HEK293 (cell line): ENCODE measurements around the gene NUSAP1.
"Not testable (repeated sequence)": the region's sequence is repeated elsewhere in the genome, so short reads cannot be mapped to it uniquely, and the experiment has no call there.

Experiments
- CTCF ChIA-PET: fragments of 350-600 bp; formaldehyde crosslinking; extraction: SDS; loops from one replicate; lab custom pipeline; 2021; ENCODE audit warnings: antibody characterized with exemption; lab: Yijun Ruan, JAX
- POLR2A ChIA-PET: fragments of 300-600 bp; formaldehyde crosslinking; extraction: SDS; loops from one replicate; lab custom pipeline; 2020; ENCODE audit warnings: antibody characterized with exemption, inconsistent platforms; lab: Yijun Ruan, JAX
- H3K27ac ChIP-seq: fragments of 200-500 bp; sonication (Bioruptor generic); 2 replicates; pipeline ENCODE4 v1.5.1; 2014; ENCODE audit warnings: low read depth, low read length, control low read depth, inconsistent platforms; ENCODE audit errors: extremely low read depth
- H3K36me3 ChIP-seq, 2 experiments: fragments of 200-500 bp in 1 of 2; sonication (Bioruptor generic) in 1 of 2; 1 replicate in 1 of 2; 2 replicates in 1 of 2; pipeline ENCODE4 v1.5.1; 2014 to 2017; ENCODE audit warnings: inconsistent platforms in 2 of 2, low read length in 2 of 2; ENCODE audit not compliant: control insufficient read depth in 2 of 2, insufficient read depth in 1 of 2
- H3K4me1 ChIP-seq: fragments of 200-500 bp; sonication (Bioruptor generic); 2 replicates; pipeline ENCODE4 v1.5.1; 2014; ENCODE audit warnings: mild to moderate bottlenecking, low read length, inconsistent platforms; ENCODE audit not compliant: control insufficient read depth, insufficient read depth
- H3K4me3 ChIP-seq: 2 replicates; pipeline ENCODE4 v1.5.1; 2011; ENCODE audit warnings: low read depth, mild to moderate bottlenecking, control low read depth, low read length, moderate library complexity
- H3K9me3 ChIP-seq: fragments of 200-500 bp; sonication (Bioruptor generic); 2 replicates; pipeline ENCODE4 v1.5.1; 2014; ENCODE audit warnings: low read depth, low read length, inconsistent platforms; ENCODE audit not compliant: control insufficient read depth, insufficient read depth
- HOXC10 ChIP-seq: sonication (generic); formaldehyde crosslinking; IDR thresholded peaks from 2 replicates; pipeline ENCODE4 v1.8.1; 2023; ENCODE audit warnings: mild to moderate bottlenecking, missing genetic modification reagents
- KLF7 ChIP-seq: fragments of 450-650 bp; formaldehyde crosslinking; IDR thresholded peaks from 2 replicates; pipeline ENCODE4 v1.5.1; 2016; ENCODE audit warnings: missing biosample characterization, missing genetic modification characterization, borderline replicate concordance
- MYNN ChIP-seq: fragments of 450-650 bp; formaldehyde crosslinking; IDR thresholded peaks from 2 replicates; pipeline ENCODE4 v1.5.1; 2016; ENCODE audit warnings: missing biosample characterization, missing genetic modification characterization, borderline replicate concordance
- OSR2 ChIP-seq: fragments of 450-650 bp; formaldehyde crosslinking; IDR thresholded peaks from 2 replicates; pipeline ENCODE4 v1.5.1; 2016; ENCODE audit warnings: missing biosample characterization, missing genetic modification characterization
- OVOL3 ChIP-seq: fragments of 450-650 bp; formaldehyde crosslinking; IDR thresholded peaks from 2 replicates; pipeline ENCODE4 v1.5.1; 2016; ENCODE audit warnings: missing biosample characterization, missing genetic modification characterization
- REPIN1 ChIP-seq: fragments of 450-650 bp; formaldehyde crosslinking; IDR thresholded peaks from 2 replicates; pipeline ENCODE4 v1.5.1; 2017; ENCODE audit warnings: missing biosample characterization, missing genetic modification characterization, low read depth
- SCRT1 ChIP-seq: fragments of 450-650 bp; formaldehyde crosslinking; IDR thresholded peaks from 2 replicates; pipeline ENCODE4 v1.5.1; 2016; ENCODE audit warnings: missing biosample characterization, missing genetic modification characterization, borderline replicate concordance
- SCRT2 ChIP-seq: fragments of 450-650 bp; formaldehyde crosslinking; IDR thresholded peaks from 2 replicates; pipeline ENCODE4 v1.5.1; 2016; ENCODE audit warnings: missing biosample characterization, missing genetic modification characterization
- SP3 ChIP-seq: fragments of 450-650 bp; formaldehyde crosslinking; IDR thresholded peaks from 2 replicates; pipeline ENCODE4 v1.5.1; 2016; ENCODE audit warnings: missing biosample characterization, missing genetic modification characterization
- TCF7L2 ChIP-seq: IDR thresholded peaks from 2 replicates; pipeline ENCODE4 v1.6.1; 2011; ENCODE audit warnings: low read depth, mild to moderate bottlenecking, inconsistent platforms, low read length, moderate library complexity, borderline replicate concordance
- WT1 ChIP-seq: fragments of 450-650 bp; formaldehyde crosslinking; IDR thresholded peaks from 2 replicates; pipeline ENCODE4 v1.5.1; 2016; ENCODE audit warnings: missing biosample characterization, missing genetic modification characterization
- YY2 ChIP-seq: fragments of 450-650 bp; formaldehyde crosslinking; IDR thresholded peaks from 2 replicates; pipeline ENCODE4 v1.5.1; 2016; ENCODE audit warnings: missing biosample characterization, missing genetic modification characterization
- ZBTB49 ChIP-seq: fragments of 450-650 bp; formaldehyde crosslinking; IDR thresholded peaks from 2 replicates; pipeline ENCODE4 v1.5.1; 2016; ENCODE audit warnings: missing biosample characterization, missing genetic modification characterization, low read depth
- ZNF112 ChIP-seq: fragments of 450-650 bp; formaldehyde crosslinking; IDR thresholded peaks from 2 replicates; pipeline ENCODE4 v1.5.0; 2017; ENCODE audit warnings: missing biosample characterization, missing genetic modification characterization
- ZNF221 ChIP-seq: fragments of 450-650 bp; formaldehyde crosslinking; IDR thresholded peaks from 2 replicates; pipeline ENCODE4 v1.5.1; 2017; ENCODE audit warnings: missing biosample characterization, missing genetic modification characterization, borderline replicate concordance
- ZNF311 ChIP-seq: fragments of 450-650 bp; formaldehyde crosslinking; IDR thresholded peaks from 2 replicates; pipeline ENCODE4 v1.5.1; 2017; ENCODE audit warnings: missing biosample characterization, missing genetic modification characterization, borderline replicate concordance
- ZNF324 ChIP-seq: fragments of 450-650 bp; formaldehyde crosslinking; IDR thresholded peaks from 2 replicates; pipeline ENCODE4 v1.5.1; 2016; ENCODE audit warnings: missing biosample characterization, missing genetic modification characterization
- ZNF433 ChIP-seq: fragments of 450-650 bp; formaldehyde crosslinking; IDR thresholded peaks from 2 replicates; pipeline ENCODE4 v1.5.1; 2016; ENCODE audit warnings: missing biosample characterization, missing genetic modification characterization, low read depth
- ZNF510 ChIP-seq: fragments of 450-650 bp; formaldehyde crosslinking; IDR thresholded peaks from 2 replicates; pipeline ENCODE4 v1.5.1; 2018; ENCODE audit warnings: mild to moderate bottlenecking, missing genetic modification characterization, missing biosample characterization; ENCODE audit not compliant: insufficient replicate concordance
- ZNF560 ChIP-seq: fragments of 450-650 bp; formaldehyde crosslinking; IDR thresholded peaks from 2 replicates; pipeline ENCODE4 v1.5.1; 2017; ENCODE audit warnings: missing biosample characterization, missing genetic modification characterization, borderline replicate concordance
- ZNF561 ChIP-seq: fragments of 450-650 bp; IDR thresholded peaks from 2 replicates; pipeline ENCODE4 v1.5.1; 2018; ENCODE audit warnings: missing biosample characterization, missing genetic modification characterization, borderline replicate concordance
- ZNF585B ChIP-seq: fragments of 450-650 bp; formaldehyde crosslinking; IDR thresholded peaks from 2 replicates; pipeline ENCODE4 v1.5.1; 2016; ENCODE audit warnings: missing biosample characterization, missing genetic modification characterization

NUSAP1 gene

DNA sequence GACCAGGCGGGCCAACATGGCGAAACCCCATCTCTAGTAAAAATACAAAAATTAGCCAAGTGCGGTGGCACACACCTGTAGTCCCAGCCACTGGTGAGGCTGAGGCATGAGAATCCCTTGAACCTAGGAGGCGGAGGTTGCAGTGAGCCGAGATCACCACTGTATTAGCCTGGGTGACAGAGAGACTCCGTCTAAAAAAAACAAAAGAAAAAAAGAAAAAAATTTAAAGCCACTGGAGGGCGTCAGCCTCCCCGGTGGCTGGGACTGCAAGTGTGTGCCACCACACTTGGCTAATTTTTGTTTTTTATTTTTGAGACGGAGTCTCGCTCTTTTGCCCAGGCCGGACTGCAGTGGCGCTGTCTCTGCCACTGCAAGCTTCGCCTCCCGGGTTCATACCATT is 92.1 kb downstream of the NUSAP1 start:
- Histone ChIP-seq H3K4me3 (no peak overlapping the region), H3K36me3 (peaks cover 0 to 5% of the 10 kb centered on the region in 2 experiments; a peak in 2 of 3 replicates), H3K27ac (no peak overlapping the region), H3K4me1 (no peaks in the 10 kb centered on the region), H3K9me3 (no peaks in the 10 kb centered on the region)
- CTCF ChIA-PET: no interaction called here
- POLR2A ChIA-PET: no interaction called here
- no peak for TF ChIP-seq ZNF585B (tag by site-specific recombination)
- no peak for TF ChIP-seq SP3 (tag by site-specific recombination)
- TF ChIP-seq REPIN1 (tag by site-specific recombination): no peak
- TF ChIP-seq OVOL3: no peak
- no peak for TF ChIP-seq WT1 (tag by site-specific recombination)
- TF ChIP-seq OSR2 (tag by site-specific recombination): no peak
- TF ChIP-seq ZNF560 (tag by site-specific recombination): no peak
- TF ChIP-seq ZNF112 (tag by site-specific recombination): no peak
- TF ChIP-seq ZNF324 (tag by site-specific recombination): no peak
- no peak for TF ChIP-seq ZNF561 (tag by site-specific recombination)
- no peak for TF ChIP-seq ZNF510
- TF ChIP-seq KLF7 (tag by site-specific recombination): no peak
- TF ChIP-seq ZNF311 (tag by site-specific recombination): no peak
- TF ChIP-seq ZBTB49 (tag by site-specific recombination): no peak
- no peak for TF ChIP-seq TCF7L2
- no peak for TF ChIP-seq ZNF221 (tag by site-specific recombination)
- TF ChIP-seq HOXC10 (CRISPR knock-in tag): no peak
- no peak for TF ChIP-seq YY2 (tag by site-specific recombination)
- TF ChIP-seq MYNN (tag by site-specific recombination): no peak

DNA sequence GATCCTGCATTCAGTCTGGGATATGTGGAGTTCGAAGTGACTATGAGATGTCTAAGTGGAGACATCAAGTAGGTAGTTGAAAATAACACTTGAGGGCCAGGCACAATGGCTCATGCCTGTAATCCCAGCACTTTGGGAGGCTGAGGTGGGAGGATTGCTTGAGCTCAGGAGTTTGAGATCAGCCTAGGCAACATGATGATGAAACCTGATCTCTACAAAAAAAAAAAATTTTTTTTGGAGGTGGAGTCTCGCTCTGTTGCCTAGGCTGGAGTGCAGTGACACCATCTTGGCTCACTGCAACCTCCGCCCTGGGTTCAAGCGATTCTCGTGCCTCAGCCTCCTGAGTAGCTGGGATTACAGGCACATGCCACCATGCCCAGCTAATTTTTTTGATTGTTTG is 93.2 kb downstream of the NUSAP1 start:
- H3K36me3 ChIP-seq, H3K9me3 ChIP-seq, H3K4me3 ChIP-seq, POLR2A ChIA-PET, H3K4me1 ChIP-seq, CTCF ChIA-PET, H3K27ac ChIP-seq: not testable (repeated sequence)

DNA sequence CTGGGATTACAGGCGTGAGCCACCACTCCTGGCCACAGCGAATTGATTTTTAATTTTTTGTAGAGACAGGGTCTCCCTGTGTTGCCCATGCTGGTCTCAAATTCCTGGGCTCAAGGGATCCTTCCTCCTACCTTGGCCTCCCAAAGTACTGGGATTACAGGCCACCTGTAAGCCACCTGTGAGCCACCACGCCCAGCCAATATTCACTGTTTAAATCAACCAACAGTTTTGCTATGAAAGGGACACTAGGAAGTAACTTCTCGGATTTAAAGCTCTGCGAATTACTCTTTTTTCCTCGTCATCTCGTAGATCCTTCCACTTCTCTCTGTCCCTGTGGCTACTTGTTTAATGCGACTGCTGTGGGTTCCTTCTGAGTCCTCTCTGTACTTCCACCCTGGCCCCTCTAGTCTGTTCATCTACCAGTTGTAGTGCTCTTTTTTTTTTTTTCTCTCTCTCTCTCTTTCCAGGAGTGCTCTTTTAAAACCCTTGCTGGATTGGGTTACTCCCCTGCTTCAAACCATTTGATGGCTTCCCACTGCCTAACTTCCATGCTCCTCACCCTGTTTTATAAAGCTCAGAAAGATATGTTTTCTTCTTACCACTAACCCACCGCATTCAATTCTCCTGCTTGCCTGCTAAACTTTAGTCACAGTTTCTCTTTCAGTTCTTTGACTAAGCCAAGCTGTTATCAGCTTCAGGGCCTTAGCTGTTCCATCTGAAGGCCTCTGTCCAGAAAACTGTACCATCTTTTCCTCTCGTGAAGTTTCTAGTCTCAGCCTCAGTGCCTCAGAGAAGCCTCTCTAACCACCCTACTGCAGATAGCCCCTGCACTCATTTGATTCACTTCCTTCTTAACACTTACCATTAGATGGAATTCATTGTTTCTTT is 96.6 kb downstream of the NUSAP1 start:
- CTCF ChIA-PET: no interaction called here
- H3K4me3 ChIP-seq: no peak overlapping the region
- H3K27ac ChIP-seq: no peak overlapping the region
- POLR2A ChIA-PET: interaction anchor here (0.6 kb wide), 2 partner anchors 9 to 992 kb away, joined by 3 to 4 read pairs; no protein-coding TSS in a partner anchor
- no peaks in the 10 kb centered on the region for H3K4me1 ChIP-seq
- TF ChIP-seq SCRT2 (tag by site-specific recombination) (peak; percentile 34; the same call in 1 of the 2 replicates), ZNF433 (tag by site-specific recombination) (no peak), TCF7L2 (no peak), SCRT1 (0 out of 2 replicates have a peak, but pooled peaks have one; percentile 17)
- H3K9me3 ChIP-seq: no peaks in the 10 kb centered on the region
- peaks cover 0 to under 1% of the 10 kb centered on the region in 2 experiments; a peak in 2 of 3 replicates for H3K36me3 ChIP-seq
